Skeletal muscle satellite cell (primary cell): ENCODE results near the gene PACSIN2.

Experiments used
- H3K27me3 ChIP-seq: 2 replicates; pipeline ENCODE4 v1.7.0; 2013; ENCODE audit warnings: low read length; ENCODE audit not compliant: control insufficient read depth, insufficient read depth
- H3K36me3 ChIP-seq: 2 replicates; pipeline ENCODE4 v1.7.0; 2013; ENCODE audit warnings: mild to moderate bottlenecking, control low read depth, low read length; ENCODE audit not compliant: insufficient read depth
- H3K4me1 ChIP-seq: 2 replicates; pipeline ENCODE4 v1.7.0; 2013; ENCODE audit warnings: low read length; ENCODE audit not compliant: control insufficient read depth, insufficient read depth
- H3K4me2 ChIP-seq: 2 replicates; pipeline ENCODE4 v1.7.0; 2013; ENCODE audit warnings: mild to moderate bottlenecking, low read length
- H3K4me3 ChIP-seq: 2 replicates; pipeline ENCODE4 v1.7.0; 2013; ENCODE audit warnings: low read length
- H3K9ac ChIP-seq: 2 replicates; pipeline ENCODE4 v1.7.0; 2013; ENCODE audit warnings: mild to moderate bottlenecking, low read depth, low read length, moderate library complexity
- H3K9me3 ChIP-seq: replicated peaks from 2 replicates; pipeline ENCODE4 v1.7.0; 2013; ENCODE audit warnings: mild to moderate bottlenecking, control low read depth, low read length

Gene PACSIN2

DNA sequence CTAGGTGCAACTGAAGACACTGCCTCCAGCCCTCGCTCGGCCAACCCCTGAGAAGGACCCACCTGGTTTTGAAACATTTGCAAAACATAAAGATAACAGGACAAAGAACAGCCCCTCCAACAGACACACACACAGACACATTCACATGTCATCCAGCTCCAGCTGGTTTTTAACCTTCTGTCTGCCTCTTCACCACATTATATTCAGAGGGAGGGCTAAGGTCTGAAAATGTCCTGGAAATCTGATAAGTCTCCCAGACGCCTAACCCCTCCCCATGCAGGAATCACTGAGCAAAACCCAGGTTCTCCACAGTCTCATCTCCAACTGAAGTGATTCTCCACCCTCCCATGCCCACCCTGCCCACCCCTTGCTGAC is 29.4 kb downstream of the PACSIN2 start:
- H3K9ac ChIP-seq, result no peak overlapping the region
- no peaks in the 10 kb centered on the region for H3K27me3 ChIP-seq
- peaks cover 3% of the 10 kb centered on the region for H3K36me3 ChIP-seq
- no peak overlapping the region for H3K4me3 ChIP-seq
- H3K9me3 ChIP-seq, result no peaks in the 10 kb centered on the region
- H3K4me1 ChIP-seq, result peaks cover 4% of the 10 kb centered on the region
- H3K4me2 ChIP-seq, result no peak overlapping the region

GRCh38 chr22:42984814-42985530 is 30.0 kb downstream of the PACSIN2 start:
- H3K4me3 ChIP-seq, result no peak overlapping the region
- H3K4me2 ChIP-seq, result no peak overlapping the region
- H3K4me1 ChIP-seq, result no peaks in the 10 kb centered on the region

GRCh38 chr22:42984397-42984796 is 30.6 kb downstream of the PACSIN2 start:
- Histone ChIP-seq H3K27me3 (no peaks in the 10 kb centered on the region), H3K4me2 (no peak overlapping the region), H3K9me3 (no peaks in the 10 kb centered on the region), H3K4me3 (no peak overlapping the region), H3K4me1 (no peaks in the 10 kb centered on the region), H3K9ac (no peak overlapping the region), H3K36me3 (peaks cover 3% of the 10 kb centered on the region)

More at GRCh38 chr22:42984814-42985530, 30.0 kb downstream of the PACSIN2 start:
- no peak overlapping the region for H3K9ac ChIP-seq
- H3K27me3 ChIP-seq, result no peaks in the 10 kb centered on the region
- no peaks in the 10 kb centered on the region for H3K9me3 ChIP-seq
- peaks cover 3% of the 10 kb centered on the region for H3K36me3 ChIP-seq

- no peaks in the 10 kb centered on the region for H3K27me3 ChIP-seq
- no peak overlapping the region for H3K9ac ChIP-seq
- H3K4me1 ChIP-seq, result peaks cover 7% of the 10 kb centered on the region
- H3K36me3 ChIP-seq, result peaks cover 3% of the 10 kb centered on the region
- no peak overlapping the region for H3K4me3 ChIP-seq
- no peaks in the 10 kb centered on the region for H3K9me3 ChIP-seq
- no peak overlapping the region for H3K4me2 ChIP-seq
Observed at GRCh38 chr22:42983470-42983869, 31.5 kb downstream of the PACSIN2 start.

DNA sequence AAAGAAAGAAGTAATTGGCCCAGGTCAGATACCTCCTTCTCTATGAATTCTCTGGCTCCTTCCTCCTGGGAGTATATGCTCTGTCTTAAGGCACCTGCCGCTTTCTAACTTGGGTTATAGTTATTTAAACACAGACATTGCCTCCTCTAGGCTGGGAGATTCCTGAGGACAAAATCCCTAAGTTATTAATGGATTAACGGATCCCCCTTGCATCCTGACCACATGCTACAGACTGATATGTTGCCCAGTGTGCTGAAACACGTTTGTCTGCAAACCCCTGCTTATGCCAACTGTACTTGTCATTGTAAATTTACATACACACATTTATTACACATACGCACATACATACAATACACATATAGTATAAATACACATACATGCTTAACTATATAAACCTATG is 35.3 kb downstream of the PACSIN2 start:
- H3K27me3 ChIP-seq, result no peaks in the 10 kb centered on the region
- H3K4me1 ChIP-seq, result peaks cover 22% of the 10 kb centered on the region
- H3K36me3 ChIP-seq, result peaks cover 3% of the 10 kb centered on the region
- H3K4me2 ChIP-seq, result no peak overlapping the region
- no peak overlapping the region for H3K9ac ChIP-seq
- H3K9me3 ChIP-seq, result no peaks in the 10 kb centered on the region
- H3K4me3 ChIP-seq, result no peak overlapping the region

DNA sequence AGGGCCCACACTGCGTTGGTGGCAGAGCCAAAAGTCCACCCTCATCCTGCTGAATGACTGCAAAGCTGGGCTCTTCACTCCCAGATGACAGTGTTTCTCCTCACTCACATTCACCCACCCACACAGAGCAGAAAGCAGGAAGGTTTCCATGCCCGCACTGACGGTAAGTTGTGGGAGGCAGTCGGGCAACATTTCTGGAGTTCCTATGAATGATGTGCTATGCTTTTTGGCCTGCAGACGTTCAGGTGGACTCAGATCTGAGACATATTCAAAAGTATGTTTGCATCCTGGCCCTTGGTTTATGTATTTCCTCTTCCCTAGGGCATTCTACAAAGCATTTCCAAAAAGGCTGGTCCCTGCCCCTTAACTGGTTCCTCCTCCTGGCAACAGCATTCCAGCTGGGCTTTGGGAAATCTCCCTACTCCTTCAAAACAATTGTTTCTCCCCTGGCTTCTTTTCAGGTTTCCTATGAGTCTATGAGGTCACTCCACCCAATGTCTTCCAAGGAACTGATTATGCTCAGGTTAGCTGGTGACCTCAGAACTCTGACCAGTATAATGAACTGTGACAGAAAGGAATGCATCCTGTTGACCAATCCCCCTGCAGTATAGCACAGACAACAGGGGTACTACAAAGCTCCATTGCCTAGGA is 36.4 kb downstream of the PACSIN2 start:
- no peaks in the 10 kb centered on the region for H3K27me3 ChIP-seq
- H3K9ac ChIP-seq, result peak overlapping the region; percentile 1
- peak overlapping the region; percentile 61 for H3K4me2 ChIP-seq
- no peaks in the 10 kb centered on the region for H3K9me3 ChIP-seq
- no peaks in the 10 kb centered on the region for H3K36me3 ChIP-seq
- H3K4me3 ChIP-seq, result peak overlapping the region; percentile 1
- peaks cover 22% of the 10 kb centered on the region for H3K4me1 ChIP-seq

- Histone ChIP-seq H3K9ac (peak overlapping the region; percentile 1), H3K36me3 (no peaks in the 10 kb centered on the region), H3K4me2 (no peak overlapping the region), H3K9me3 (no peaks in the 10 kb centered on the region), H3K4me3 (no peak overlapping the region), H3K27me3 (no peaks in the 10 kb centered on the region), H3K4me1 (peaks cover 22% of the 10 kb centered on the region)
Observed at GRCh38 chr22:42977569-42977968, 37.4 kb downstream of the PACSIN2 start.

DNA sequence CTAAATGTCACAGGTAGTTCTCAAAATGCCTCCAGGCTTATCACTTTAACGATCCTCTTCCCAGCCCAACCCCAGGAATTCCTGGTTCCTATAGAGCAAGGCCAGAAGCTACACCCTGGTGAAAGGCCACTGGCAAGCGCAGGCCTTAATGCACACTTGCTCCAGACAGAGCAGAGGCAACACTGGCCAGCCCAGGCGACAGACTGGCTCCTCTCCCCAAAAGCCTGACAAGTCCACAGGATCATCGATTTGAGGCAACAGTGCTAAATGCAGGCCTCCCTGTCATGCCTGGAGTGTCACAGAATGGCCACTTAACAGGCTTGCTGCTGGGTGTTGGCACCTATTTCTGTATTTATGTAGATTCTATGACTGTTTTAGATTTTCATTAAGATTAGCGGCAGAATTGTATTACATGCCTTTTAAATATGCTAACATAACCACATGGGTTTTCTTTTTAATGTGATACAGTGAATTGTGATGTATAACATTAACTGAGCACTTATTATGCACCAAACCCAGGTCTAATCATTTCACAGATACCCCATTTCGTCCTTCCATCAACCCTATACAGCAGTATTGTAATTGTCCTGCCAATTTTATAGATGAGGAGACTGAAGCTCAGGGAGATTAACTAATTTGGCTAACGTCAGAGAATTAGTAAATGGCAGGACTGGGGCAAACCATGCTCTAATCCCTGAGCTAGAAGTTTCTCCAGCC is 38.6 kb downstream of the PACSIN2 start:
- Histone ChIP-seq H3K9ac (no peak overlapping the region), H3K27me3 (no peaks in the 10 kb centered on the region), H3K4me3 (no peak overlapping the region), H3K4me1 (peaks cover 22% of the 10 kb centered on the region), H3K9me3 (no peaks in the 10 kb centered on the region), H3K36me3 (no peaks in the 10 kb centered on the region), H3K4me2 (no peak overlapping the region)

DNA sequence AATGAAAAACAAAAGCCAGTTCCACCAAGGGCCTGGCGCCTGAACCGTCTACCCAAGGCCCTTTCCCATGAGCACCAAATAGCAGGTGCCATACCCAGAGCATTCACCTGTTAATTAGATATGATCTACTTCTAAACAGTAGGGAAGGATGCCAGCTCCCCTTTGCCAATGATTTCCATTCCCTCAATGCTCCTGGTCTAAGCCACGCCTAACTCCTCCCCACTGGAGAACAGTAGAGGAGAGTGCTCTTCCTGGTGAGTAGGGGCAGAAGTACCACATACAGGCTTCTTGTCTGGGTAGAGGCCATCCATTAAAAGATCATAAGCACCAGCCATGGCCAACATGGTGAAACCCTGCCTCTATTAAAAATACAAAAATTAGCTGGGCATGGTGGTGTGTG is 40.7 kb downstream of the PACSIN2 start:
- H3K27me3 ChIP-seq, result no peaks in the 10 kb centered on the region
- H3K4me1 ChIP-seq, result peaks cover 31% of the 10 kb centered on the region
- no peak overlapping the region for H3K4me2 ChIP-seq
- H3K4me3 ChIP-seq, result no peak overlapping the region
- H3K36me3 ChIP-seq, result no peaks in the 10 kb centered on the region
- no peaks in the 10 kb centered on the region for H3K9me3 ChIP-seq
- H3K9ac ChIP-seq, result no peak overlapping the region

GRCh38 chr22:42973536-42973881 is 41.4 kb downstream of the PACSIN2 start:
- no peak overlapping the region for H3K9ac ChIP-seq
- peaks cover 31% of the 10 kb centered on the region for H3K4me1 ChIP-seq
- no peaks in the 10 kb centered on the region for H3K27me3 ChIP-seq
- no peaks in the 10 kb centered on the region for H3K36me3 ChIP-seq
- no peak overlapping the region for H3K4me3 ChIP-seq
- H3K4me2 ChIP-seq, result no peak overlapping the region
- H3K9me3 ChIP-seq, result no peaks in the 10 kb centered on the region

GRCh38 chr22:42972649-42973535 is 42.1 kb downstream of the PACSIN2 start:
- no peak overlapping the region for H3K9ac ChIP-seq
- peaks cover 30% of the 10 kb centered on the region for H3K4me1 ChIP-seq
- H3K9me3 ChIP-seq, result no peaks in the 10 kb centered on the region
- H3K4me2 ChIP-seq, result no peak overlapping the region
- no peaks in the 10 kb centered on the region for H3K36me3 ChIP-seq
- no peaks in the 10 kb centered on the region for H3K27me3 ChIP-seq
- H3K4me3 ChIP-seq, result no peak overlapping the region
